Measurements from ENCODE around the gene UBE2D4.
"Not testable (repeated sequence)": the region's sequence is repeated elsewhere in the genome, so short reads cannot be mapped to it uniquely, and the experiment has no call there.

Gene UBE2D4

DNA sequence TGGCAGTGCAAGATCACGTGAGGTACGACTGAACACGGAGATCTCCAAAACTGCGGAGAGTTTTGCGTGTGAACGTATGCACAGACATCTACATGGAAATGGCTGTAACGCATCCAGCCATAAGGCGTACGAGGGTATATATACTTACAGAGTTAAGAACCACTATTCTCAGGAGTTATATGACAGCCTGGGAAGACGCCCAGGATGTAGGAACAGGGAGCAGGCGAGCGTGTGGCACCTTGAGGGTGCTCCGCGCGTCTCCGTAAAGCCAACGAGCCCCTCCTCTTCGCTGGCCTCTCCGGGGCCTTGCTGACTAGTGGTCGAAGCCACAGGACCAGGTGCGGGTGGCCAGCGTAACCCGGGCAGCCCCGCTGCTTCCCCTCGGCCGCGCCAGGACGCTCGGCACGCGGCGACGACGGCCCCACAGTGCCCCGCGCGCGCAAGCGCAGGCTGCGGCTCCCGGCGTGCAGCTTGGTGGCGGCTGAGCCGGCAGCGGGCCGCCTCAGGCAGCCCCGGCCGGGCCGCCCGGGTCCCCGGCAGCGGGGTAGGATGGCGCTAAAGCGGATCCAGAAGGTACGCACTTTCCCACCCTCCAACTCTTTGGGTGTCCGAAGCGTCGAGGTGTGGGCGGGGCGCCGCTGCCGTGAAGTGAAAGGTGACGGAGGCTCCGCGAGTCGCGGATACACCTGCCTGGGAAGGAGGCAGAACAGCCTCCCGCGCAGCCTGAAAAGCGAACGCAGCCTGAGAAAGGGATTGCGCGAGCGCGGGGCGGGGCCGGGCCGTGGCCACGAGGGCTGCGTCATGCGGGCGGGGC, at the start of gene UBE2D4:
Gene UBE2D4, plus strand, starts transcription at position 453 of the 814 bp plus-strand sequence. Its CDS starts 97 bp downstream, at position 550.
- DNase-seq (ENCODE audit: low spot score) = peak; percentile 68

DNA sequence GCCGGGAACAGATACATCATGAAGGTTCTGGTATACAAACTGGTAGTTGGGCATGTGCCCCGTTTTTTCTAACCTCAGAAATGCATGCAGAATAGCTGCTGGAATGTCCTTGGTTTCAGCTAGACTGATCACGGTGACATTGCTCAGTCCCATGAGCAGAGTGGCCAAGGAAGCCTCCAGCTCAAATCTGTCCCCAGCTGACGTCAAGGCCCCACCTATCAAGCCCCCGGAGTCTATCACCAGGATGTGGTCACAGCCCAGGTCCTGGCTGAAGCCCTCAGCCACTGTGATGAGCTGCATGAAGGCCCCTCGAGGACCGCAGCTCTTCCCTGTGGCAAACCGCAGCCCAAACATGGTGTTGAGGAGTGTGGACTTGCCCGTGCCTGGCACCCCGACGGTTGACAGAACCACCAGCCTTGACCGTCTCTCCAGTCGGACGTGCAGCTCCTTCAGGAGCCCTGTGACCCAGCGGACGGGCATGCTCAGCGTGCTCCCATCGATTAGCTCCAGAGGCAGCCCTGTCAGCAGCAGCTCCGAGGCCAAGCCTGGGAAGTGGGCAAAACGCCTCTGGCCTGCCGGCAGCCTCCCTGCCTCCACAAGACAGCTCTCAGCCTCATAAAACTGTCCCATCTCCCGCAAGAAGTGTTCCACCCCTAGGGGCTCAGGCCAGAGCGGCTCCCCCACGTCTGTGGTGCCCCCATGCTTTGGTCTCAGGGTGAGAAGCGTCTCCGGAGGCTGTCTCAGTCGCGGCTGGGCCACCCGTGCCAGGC, 49.1 kb upstream of the UBE2D4 start:
- DNase-seq (ENCODE audit: low spot score) = no peak

DNA sequence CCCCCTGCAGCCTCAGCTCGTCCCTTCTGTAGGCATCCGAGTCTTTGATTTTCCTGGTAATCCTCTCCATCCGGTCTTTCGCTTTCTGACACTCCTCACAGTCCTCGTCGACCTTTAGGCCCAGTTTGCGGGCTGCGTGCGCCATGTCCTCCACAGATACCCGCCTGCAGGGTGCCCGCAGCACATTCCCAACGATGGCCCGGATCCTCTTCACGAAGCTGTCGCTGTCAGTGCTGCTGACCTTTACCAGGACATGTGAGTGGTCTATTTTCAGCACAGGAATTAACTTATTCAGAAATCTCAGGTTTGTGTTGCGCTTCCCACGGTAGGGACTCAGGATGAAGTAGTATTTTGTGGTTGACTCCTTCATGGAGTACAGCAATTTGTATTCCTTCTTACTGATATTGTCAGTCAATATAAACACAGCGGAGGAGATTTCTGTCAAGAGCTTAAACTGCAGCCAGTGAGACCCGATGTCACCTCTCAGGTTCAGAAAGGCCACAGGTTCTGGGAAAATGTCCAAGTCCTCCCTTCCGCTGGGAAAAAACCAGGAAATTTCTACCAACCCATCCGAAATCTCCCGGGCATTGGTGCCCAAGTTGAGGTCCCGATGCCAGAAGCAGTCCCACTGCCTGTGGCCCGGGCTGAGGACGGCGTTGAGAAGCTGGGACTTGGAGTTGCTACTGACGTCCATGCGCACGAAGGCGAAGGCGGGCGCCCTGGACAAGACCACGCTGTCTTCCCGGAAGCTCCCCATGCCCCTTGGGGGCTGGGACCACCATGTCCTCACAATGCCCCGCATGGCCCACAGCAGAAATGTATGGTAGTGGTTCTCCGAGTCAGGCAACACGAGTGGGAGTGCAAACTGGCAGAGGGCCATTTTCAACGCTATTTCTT, 48.0 kb upstream of the UBE2D4 start:
- DNase-seq (ENCODE audit: low spot score) = no peak

DNA sequence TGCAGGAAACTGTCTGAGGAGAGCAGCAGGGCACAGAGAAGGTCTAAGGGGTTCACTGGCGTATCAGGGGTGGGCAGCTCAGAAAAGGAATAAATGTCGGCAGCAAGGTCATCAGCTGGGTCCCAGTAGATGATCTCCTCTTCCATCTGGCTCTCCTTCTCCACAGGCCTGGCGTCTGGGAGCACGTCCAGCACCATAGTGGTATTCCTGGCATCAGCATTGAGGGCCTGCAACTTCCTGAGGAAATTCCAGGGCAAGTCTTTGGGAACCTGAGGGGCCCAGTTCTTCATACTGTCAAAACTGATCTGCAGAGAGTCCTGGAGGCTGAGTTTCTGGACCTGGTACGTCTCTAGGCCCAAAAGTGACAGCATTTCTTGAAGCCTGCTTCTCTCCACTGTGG, 47.4 kb upstream of the UBE2D4 start:
- no peak for DNase-seq (ENCODE audit: low spot score)

DNA sequence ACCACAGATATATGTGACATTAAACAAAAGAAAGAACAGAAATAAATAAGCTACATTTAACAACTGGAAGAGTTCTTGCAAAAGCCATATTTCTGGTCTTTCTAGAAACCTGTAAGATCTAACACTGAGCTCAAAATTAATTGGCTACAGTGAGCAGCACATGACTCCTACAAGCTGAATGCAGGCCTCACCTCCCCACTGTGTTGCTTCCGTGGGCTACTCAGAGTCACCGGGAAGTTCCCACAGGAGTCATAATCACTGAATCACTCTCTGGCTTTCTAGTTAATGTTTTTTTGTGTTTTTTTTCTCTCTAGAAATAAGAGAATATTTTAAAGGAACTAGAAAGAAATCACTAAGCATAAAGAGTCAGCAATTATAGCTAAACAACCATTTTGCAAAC, 46.8 kb upstream of the UBE2D4 start:
- no peak for DNase-seq (ENCODE audit: low spot score)

DNA sequence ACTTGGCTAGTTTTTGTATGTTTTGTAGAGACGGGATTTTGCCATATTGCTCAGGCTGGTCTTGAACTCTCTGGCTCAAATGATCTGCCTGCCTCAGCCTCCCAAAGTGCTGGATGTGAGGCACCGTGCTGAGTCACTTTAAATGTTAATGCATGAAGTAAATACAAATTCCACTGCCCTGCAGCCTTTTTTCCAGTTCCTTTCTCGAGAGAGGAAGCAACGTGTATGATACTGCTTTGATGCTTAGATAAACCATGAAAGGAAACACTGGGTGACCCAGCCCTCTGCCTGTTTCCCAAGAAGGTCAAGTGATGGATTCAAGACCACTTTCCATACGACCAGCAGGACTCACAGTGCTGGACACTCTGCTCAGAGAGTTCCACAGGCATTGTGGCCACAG, 45.6 kb upstream of the UBE2D4 start:
- no peak for DNase-seq (ENCODE audit: low spot score)

DNA sequence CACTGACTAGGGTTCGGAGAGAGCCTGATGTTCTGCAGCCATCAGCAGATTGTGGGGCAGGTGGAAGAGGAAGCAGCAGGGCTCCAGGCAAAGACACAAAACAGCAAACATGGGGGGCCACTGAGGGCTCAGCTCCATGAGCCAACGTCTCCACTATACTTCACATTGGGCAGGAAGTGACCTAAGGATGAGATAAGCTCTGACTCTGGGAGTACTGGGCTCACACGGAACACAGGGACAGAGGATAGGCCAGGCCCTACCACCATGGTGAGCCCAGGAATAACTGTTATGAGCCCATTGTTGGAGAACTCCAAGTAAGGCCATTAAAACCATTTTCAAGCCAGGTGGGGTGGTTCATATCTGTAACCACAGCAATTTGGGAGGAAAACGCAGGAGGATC, 42.0 kb upstream of the UBE2D4 start:
- DNase-seq (ENCODE audit: low spot score) = no peak

DNA sequence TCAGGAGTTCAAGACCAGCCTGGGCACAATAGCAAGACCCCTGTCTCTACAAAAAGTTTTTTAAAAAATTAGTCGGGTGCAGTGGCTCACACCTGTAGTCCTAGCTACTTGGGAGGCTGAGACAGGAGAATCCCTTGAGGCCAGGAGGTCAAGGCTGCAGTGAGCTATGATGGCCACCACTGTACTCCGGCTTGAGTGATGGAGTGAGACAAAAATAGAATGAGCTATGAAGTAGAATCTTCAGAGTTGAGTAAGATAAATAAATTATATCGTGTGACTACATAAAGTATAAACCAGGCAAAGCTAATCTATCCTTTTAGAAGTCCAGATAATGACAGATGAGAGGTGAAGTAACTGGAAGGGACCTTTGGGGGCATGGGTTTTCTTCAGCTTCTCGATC, 41.6 kb upstream of the UBE2D4 start:
- DNase-seq (ENCODE audit: low spot score) = no peak

DNA sequence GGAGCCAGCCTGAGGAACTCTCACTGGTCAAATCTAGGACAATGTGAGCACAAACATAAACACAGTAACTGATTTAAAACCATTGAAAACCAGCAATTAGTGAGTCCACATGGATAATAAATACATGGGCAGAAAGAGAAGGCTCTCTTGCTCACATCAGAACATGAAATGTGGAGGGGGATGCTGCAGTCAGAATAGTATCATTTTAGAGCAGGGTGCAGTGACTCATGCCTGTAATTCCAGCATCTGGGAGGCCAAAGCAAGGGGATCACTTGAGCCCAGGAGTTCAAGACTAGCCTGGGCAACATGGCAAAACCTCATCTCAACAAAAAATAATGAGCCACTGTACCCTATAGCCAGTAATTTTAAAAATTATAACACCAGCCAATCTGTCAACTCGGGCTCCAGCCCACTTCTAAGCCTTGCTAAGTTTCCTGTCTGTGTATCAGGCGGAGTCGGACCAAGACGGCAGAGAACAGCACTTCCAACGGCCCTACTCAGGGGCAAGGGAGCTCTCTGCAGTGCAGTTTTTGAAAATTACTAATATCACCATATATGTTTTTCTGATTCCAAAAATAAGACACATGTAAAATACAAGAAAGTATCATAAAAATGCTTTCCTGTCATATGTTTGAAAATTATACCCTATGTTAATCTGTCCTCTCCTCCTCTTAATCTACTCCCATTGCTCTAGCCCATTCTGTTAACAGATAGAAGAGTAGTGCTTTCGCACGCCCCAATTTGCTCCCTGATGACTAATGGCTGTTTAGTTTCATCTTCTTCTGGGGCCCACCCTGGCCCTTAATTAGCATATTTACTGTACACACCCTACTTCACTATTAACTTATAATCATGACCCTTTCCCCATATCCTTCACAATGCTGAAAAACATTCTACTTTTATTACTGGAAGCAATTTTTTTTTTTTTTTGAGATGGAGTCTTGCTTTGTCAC, 37.0 kb upstream of the UBE2D4 start:
- DNase-seq (ENCODE audit: low spot score) = no peak

DNA sequence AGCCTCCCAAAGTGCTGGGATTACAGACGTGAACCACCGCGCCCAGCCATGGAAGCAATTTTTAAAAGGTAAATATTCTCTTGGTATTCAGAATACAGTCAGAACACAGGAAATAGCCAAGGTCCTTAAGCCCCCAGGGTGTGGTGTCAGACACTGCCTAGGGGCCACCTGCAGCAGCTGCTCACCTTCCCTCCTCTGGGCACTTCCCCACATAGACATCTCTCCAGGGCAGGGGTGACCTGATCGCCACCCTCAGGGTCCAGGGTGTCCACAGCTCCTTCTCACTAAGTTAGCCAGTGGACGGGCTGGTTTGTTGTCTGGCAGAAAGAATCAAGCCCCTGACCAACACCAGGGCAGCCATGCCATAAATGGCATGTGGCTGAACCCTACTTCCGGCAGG, 35.8 kb upstream of the UBE2D4 start:
- DNase-seq (ENCODE audit: low spot score) = no peak

DNA sequence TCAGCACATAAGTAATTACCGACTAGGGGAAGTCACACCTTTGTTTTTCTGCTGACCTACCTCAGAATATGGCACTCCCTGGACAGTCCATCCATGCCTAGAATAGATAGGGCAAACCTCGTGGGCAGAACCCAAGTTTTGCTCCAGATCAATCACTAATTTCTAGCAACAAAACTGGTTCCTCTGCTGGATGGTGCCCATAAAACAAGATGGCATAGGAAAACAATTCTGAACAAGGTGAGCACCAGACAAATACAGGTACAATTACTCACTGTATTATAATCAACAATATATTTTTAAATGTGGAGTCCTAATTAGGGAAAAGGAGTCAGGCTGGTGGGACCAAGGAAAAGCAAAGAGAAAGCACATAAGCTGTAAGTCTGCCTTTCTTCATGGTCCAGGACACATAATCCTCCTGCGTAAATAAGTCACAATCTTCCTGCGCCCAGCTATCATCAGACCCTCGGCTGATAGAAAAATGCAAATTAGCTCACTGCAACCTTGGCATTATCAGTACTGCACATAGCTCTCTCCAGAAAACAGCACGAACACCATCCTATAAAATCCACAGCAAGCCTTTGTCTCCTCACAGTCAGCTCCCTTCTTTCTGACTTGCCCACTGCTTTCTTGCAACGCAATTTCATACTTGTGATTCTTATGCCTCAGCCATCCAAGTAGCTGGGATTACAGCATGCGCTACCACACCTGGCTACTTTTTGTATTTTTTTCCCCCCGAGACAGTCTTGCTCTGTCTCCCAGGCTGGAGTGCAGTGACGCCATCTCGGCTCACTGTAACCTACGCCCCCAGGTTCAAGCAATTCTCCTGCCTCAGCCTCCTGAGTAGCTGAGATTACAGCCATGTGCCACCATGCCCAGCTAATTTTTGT, 34.9 kb upstream of the UBE2D4 start:
- DNase-seq (ENCODE audit: low spot score) = no peak

DNA sequence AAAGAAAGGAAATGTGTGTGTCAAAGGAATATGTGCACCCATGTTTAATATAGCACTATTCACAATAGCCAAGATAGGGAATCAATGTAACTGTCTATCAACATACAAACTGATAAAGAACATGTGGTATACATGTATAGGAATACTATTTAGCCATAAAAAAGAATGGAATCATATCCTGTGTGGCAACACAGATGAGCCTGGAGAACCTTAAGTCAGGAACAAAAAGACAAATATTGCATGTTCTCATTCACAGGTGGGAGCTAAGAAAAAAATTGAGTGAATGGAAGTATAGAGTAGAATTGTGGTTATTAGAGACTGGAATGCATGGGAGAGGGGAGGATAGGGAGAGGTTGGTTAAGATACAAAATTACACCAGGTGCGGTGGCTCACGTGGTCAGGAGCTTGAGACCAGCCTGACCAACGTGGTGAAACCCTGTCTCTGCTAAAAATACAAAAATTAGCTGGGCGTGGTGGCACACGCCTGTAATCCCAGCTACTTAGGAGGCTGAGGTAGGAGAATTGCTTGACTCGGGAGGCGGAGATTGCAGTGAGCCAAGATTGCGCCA, 30.3 kb upstream of the UBE2D4 start:
- DNase-seq (ENCODE audit: low spot score) = no peak

DNA sequence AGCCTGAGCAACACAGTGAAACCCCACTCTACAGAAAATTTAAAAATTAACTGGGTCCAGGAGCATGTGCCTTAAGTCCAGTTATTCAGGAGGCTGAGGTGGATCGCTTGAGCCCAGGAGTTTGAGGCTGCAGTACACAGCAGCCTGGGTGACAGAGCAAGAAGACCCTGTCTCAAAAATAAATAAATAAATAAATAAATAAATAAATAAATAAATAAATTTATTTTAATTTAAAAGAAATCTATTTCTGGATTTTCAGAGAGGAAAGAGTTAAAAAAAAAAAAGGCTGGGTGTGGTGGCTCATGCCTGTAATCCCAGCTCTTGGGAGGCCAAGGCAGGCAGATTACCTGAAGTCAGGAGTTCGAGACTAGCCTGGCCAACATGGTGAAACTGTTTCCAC, 27.7 kb upstream of the UBE2D4 start:
- DNase-seq (ENCODE audit: low spot score) = not testable (repeated sequence)

DNA sequence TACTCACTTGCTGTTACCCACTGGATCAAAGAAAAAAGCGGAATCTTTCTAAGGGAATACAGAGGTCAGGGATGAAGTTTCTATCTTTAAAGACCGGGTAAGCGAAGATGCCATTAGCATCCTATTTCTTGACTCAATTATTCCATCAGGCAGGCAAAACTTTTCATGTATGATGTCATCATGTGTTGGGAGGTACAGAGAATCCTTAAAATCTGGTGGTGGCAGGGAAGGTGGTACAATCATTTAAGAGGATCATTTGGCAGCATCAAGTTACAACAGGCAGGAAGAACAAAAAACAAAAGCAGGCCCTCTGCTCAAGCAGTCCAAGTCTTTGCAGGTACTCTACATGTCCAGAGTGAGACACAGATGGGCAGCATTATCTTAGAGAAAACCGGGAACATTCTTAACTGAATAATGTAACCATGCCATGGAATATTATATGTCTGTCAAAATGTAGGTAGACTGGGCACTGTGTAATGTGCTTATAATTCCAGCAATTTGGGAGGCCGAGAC, 23.6 kb upstream of the UBE2D4 start:
- DNase-seq (ENCODE audit: low spot score) = no peak

DNA sequence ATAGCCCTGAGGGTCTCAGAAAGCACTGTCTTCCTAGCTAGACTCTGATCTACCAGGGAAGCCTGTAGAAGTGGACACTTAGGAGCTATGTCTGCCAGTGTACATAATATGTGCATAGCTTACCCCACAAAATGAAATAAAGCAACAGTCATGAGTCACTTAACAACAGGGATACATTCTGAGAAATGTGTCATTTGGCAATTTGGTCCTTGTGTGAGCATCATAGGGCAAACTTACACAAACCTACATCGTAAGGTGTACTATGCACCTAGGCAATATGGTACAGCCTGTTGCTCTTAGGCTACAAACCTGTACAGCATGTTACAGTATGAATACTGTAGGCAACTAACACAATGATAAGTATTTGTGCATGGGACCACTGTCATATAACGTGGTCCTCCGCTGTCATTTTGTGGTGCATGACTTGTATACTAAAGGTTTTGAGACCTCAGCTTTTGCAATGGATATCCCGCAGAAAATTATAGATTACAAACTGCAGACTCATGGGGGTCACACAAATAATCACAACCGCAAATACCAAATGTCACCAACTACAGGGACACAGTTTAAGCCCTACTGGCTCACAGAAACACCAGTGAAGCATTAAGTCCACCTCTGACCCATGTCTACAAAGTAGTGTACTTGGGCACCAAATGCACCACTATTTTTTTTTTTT, 21.6 kb upstream of the UBE2D4 start:
- no peak for DNase-seq (ENCODE audit: low spot score)

DNA sequence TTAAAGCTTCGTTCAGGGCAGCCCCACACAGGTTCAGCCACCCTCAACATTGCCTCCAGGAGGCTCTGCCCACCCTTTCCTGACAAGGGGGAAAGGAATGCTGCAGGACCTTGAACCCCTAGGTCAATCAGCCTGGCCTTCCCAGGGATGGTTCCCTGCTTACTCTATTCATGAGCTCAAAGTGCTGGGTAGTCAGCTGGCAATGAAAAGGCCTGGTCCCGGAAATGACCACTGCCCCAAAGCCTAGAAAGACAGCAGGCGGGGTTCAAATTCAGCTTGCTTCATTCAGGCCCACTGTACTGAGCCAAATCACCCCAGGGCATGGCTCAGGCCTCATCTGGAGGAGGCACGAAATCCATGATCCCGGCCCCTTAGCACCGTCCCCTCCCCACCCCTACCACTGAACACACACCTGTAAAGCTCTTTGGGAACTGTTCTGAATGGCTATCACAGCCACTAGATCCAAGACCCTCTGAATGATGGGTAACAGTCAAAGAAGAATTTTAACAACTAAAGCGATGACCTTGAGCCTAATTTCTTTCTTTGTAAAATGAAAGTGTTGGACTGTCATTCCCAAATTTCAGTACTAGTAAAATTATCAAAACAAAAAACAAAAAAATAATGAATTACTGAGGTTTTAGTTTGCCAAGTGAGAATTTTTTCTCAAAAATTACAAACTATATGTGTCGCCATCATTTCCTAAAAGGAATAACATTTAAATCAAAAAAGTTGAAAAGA, 20.9 kb upstream of the UBE2D4 start:
- DNase-seq (ENCODE audit: low spot score) = no peak

DNA sequence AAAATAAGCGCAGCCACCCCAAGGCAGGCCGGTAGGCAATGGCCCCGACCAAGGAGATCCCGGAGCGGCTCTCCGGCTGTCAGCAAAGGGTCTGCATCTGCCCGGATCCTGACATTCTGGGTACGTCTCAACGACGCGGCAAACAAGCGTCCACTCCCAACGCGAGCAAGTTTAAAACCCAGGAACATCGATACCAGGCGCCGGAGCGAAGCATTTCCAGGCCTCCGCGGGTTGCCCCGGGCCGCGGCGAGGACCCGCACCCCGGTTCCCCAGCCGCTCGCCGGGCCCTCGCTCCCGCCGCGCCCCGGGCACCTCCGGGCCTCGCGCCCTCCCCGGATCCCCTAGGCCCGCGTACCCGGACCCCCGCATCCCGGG, 20.3 kb upstream of the UBE2D4 start:
- DNase-seq (ENCODE audit: low spot score) = peak; percentile 28

DNA sequence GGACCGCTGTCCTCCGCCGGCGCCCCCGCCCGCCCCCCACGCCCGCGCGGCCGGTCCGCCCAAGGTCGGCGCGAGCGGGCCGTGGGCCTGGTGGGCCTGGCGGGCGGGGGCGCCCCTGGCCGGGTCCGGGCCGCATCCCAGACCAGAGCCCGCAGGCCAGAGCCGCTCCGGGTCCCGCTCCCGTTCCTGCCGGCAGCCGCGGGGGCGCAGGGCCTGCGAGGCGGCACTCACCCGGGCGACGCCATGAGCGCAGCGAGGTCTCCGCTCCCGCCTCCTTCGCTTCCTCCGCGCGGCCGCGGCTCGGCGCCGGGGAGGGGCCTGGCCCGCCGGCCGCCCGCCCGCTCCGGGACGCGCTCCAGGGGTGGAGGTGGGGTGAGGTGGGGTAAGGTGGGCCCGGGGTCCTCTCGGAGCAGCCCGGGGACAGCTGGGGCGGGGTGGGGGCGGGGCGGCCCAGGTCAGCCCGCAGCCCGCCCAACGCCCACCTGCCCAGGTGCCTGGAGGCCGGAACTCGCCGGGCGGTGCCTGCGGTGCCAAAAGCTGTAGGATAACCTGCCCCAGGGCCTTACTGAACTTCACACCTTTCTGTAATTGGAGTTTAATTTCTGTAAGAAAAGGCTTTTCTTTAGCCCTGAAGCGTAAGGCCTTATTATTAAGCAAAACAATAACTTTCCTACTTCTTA, 19.8 kb upstream of the UBE2D4 start, which contains the start of gene URGCP:
Gene URGCP, minus strand, starts transcription at position 266 of the 680 bp plus-strand sequence. Its CDS starts 21 bp downstream, at position 245.
- DNase-seq (ENCODE audit: low spot score) = peak; percentile 35

All from globus pallidus (tissue), 1 donor.